SK-N-SH treated with all-trans-retinoic acid at 6 μM for 48 hours (cell line): ENCODE measurements around the gene MARVELD3.

Source experiments
- ARNTL ChIP-seq: fragments of 450-650 bp; formaldehyde crosslinking; IDR thresholded peaks from 2 replicates; pipeline ENCODE4 v1.5.0; 2020; ENCODE audit warnings: low read depth, mild to moderate bottlenecking, moderate library complexity, borderline replicate concordance
- ZNF565 ChIP-seq: fragments of 450-650 bp; formaldehyde crosslinking; conservative IDR thresholded peaks from 2 replicates; pipeline ENCODE4 v1.5.0; 2020; ENCODE audit warnings: low read depth, mild to moderate bottlenecking, moderate library complexity
- TF ChIP-seq, protein P1 (sequence below): fragments of 250-450 bp; sonication (Bioruptor Pico); IDR thresholded peaks from 2 replicates; pipeline ENCODE4 v1.8.0; 2020; ENCODE audit warnings: mild to moderate bottlenecking, moderate library complexity, borderline replicate concordance

DNA sequence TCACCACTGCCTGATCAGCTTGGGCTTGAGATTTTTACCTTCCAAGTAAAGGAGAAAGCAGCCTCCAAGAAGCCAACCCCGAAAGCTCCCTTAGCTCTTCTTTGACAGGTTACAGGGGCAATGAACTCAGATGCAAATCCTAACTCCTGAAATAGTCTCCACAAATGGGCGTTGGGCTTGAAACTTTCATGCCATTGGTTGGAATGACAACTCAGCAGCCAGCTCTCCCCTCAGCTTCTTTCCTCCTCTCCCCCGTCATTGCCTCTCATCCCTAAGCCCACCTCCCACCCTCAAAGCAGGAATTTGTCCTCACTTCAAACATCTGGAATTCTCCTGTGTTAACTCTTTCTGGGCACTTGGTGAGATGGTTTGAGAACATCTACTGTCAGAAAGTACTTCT is 49.0 kb upstream of the MARVELD3 start, which contains the start of gene TAT:
- TF ChIP-seq, protein P1, sequence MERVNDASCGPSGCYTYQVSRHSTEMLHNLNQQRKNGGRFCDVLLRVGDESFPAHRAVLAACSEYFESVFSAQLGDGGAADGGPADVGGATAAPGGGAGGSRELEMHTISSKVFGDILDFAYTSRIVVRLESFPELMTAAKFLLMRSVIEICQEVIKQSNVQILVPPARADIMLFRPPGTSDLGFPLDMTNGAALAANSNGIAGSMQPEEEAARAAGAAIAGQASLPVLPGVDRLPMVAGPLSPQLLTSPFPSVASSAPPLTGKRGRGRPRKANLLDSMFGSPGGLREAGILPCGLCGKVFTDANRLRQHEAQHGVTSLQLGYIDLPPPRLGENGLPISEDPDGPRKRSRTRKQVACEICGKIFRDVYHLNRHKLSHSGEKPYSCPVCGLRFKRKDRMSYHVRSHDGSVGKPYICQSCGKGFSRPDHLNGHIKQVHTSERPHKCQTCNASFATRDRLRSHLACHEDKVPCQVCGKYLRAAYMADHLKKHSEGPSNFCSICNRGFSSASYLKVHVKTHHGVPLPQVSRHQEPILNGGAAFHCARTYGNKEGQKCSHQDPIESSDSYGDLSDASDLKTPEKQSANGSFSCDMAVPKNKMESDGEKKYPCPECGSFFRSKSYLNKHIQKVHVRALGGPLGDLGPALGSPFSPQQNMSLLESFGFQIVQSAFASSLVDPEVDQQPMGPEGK (CRISPR knock-in tag) = no peak
- TF ChIP-seq ZNF565 (CRISPR knock-in tag) (no peak), ARNTL (CRISPR knock-in tag) (no peak)
